NCI-H1417 (cell line): ENCODE results near the gene CABP4.
"Not testable (repeated sequence)": the region's sequence is repeated elsewhere in the genome, so short reads cannot be mapped to it uniquely, and the experiment has no call there.

ENCODE experiments used
- DNase-seq, 3 experiments: peaks; one replicate each; lab custom pipeline; 2025; lab: John Stamatoyannopoulos, UW

Gene CABP4

GRCh38 chr11:67419325-67420049, 35.7 kb upstream of the CABP4 start:
- no peak for DNase-seq

- DNase-seq: no peak
Observed at GRCh38 chr11:67420147-67420645, 35.0 kb upstream of the CABP4 start.

GRCh38 chr11:67420646-67421429, 34.3 kb upstream of the CABP4 start:
- DNase-seq: peak; percentile 94 to 97 (median 97)

GRCh38 chr11:67421430-67422031, 33.6 kb upstream of the CABP4 start:
- DNase-seq: no peak

- no peak for DNase-seq
Observed at GRCh38 chr11:67422891-67423290, 32.3 kb upstream of the CABP4 start.

- DNase-seq: no peak
Observed at GRCh38 chr11:67423466-67423865, 31.7 kb upstream of the CABP4 start.

- DNase-seq: no peak
Observed at GRCh38 chr11:67423891-67424613, 31.1 kb upstream of the CABP4 start.

- not testable (repeated sequence) for DNase-seq
Observed at GRCh38 chr11:67427364-67427859, 27.7 kb upstream of the CABP4 start.

GRCh38 chr11:67428052-67429001, 26.8 kb upstream of the CABP4 start, which contains the start of gene RPS6KB2:
RPS6KB2 (plus strand) TSS chr11:67428494; CDS start chr11:67428546, 52 bp downstream.
- DNase-seq: peak; percentile 97 to 99 (median 97)

GRCh38 chr11:67429038-67429668, 26.0 kb upstream of the CABP4 start:
- no peak for DNase-seq

GRCh38 chr11:67429722-67430121, 25.4 kb upstream of the CABP4 start:
- no peak for DNase-seq

- DNase-seq: no peak
Observed at GRCh38 chr11:67431346-67432249, 23.6 kb upstream of the CABP4 start.

GRCh38 chr11:67432655-67433349, 22.4 kb upstream of the CABP4 start:
- no peak for DNase-seq

- no peak for DNase-seq
Observed at GRCh38 chr11:67433536-67434394, 21.4 kb upstream of the CABP4 start.

- DNase-seq: no peak
Observed at GRCh38 chr11:67434395-67434881, 20.7 kb upstream of the CABP4 start.

GRCh38 chr11:67435031-67435726, 20.0 kb upstream of the CABP4 start:
- no peak for DNase-seq
